Measurements from ENCODE around the gene PHLDB1.

- TF ChIP-seq CTCF (IDR thresholded peaks at IDR 0.05; ENCODE audit: extremely low read depth in 1 of 2, insufficient read depth in 1 of 2, low read depth in 1 of 2, low read length in 2 of 2) (no peak), POLR2A (IDR thresholded peaks at IDR 0.05; ENCODE audit: low read depth, low read length) (no peak), POLR2AphosphoS5 (IDR thresholded peaks at IDR 0.05; ENCODE audit: insufficient read depth, low read depth, low read length) (peak; percentile 73), EZH2 (IDR thresholded peaks at IDR 0.05; ENCODE audit: borderline replicate concordance, low read depth, low read length, severe bottlenecking) (no peak), JUN (IDR thresholded peaks at IDR 0.05; ENCODE audit: borderline replicate concordance, insufficient read depth, insufficient read length, low read depth) (peak; percentile 93), GATA2 (IDR thresholded peaks at IDR 0.05; ENCODE audit: insufficient read depth, insufficient read length, low read depth, low read length) (peak; percentile 99), MAX (IDR thresholded peaks at IDR 0.05; ENCODE audit: insufficient read depth, insufficient read length) (peak; percentile 65)
Measured at GRCh38 chr11:118619444-118620197, 12.2 kb downstream of the PHLDB1 start.
